Endothelial cell (in vitro differentiated cells): ENCODE results near the gene LRRC75A. TPM values are rescaled to one million over a fixed set of nuclear protein-coding genes. Genes with fewer than 3 reads are reported as not detected.
A peak's percentile ranks its signal among the peaks of the same experiment; 100 is the strongest.
"Not testable (repeated sequence)": the region's sequence is repeated elsewhere in the genome, so short reads cannot be mapped to it uniquely, and the experiment has no call there.

ENCODE experiments used
- DNase-seq: peaks from one replicate; pipeline ENCODE4 v3.0.0; 2021; ENCODE audit warnings: low spot score
- H3K27ac Mint-ChIP-seq: one replicate; pipeline ENCODE4 v1.8.0; 2021; ENCODE audit warnings: mixed read lengths, inconsistent platforms; ENCODE audit not compliant: unreplicated experiment
- H3K27me3 Mint-ChIP-seq: one replicate; pipeline ENCODE4 v1.8.0; 2021; ENCODE audit warnings: mild to moderate bottlenecking, moderate library complexity, mixed read lengths, inconsistent platforms; ENCODE audit not compliant: unreplicated experiment
- H3K36me3 Mint-ChIP-seq: one replicate; pipeline ENCODE4 v1.8.0; 2021; ENCODE audit warnings: mild to moderate bottlenecking, low read depth, mixed read lengths, inconsistent platforms; ENCODE audit not compliant: unreplicated experiment
- H3K4me1 Mint-ChIP-seq: one replicate; pipeline ENCODE4 v1.8.0; 2021; ENCODE audit warnings: mild to moderate bottlenecking, mixed read lengths, inconsistent platforms; ENCODE audit not compliant: unreplicated experiment
- H3K4me3 Mint-ChIP-seq: one replicate; pipeline ENCODE4 v1.8.0; 2021; ENCODE audit warnings: mild to moderate bottlenecking, mixed read lengths, inconsistent platforms; ENCODE audit not compliant: unreplicated experiment
- H3K9me3 Mint-ChIP-seq: one replicate; pipeline ENCODE4 v1.8.0; 2021; ENCODE audit warnings: mixed read lengths, inconsistent platforms; ENCODE audit not compliant: unreplicated experiment
- CTCF ChIP-seq: fragments of 200-600 bp; sonication (generic); IDR thresholded peaks from one replicate; pipeline ENCODE4 v1.5.0; 2021; ENCODE audit warnings: antibody characterized with exemption; ENCODE audit not compliant: unreplicated experiment
- total RNA-seq: library from RNA; stranded (reverse); fragmentation: NEBNext Ultra II Directional; extraction: Animal tissue kit (Norgen Biotek cat#: 25700); gene quantifications from one replicate; pipeline ENCODE4 v1.2.1, GENCODE V29; 2021; ENCODE audit not compliant: unreplicated experiment

The LRRC75A gene
- total RNA-seq, 1 donor from 2014 or later: 0.95 TPM

GRCh38 chr17:16525556-16525955 is 33.6 kb upstream of the LRRC75A start:
- H3K36me3 Mint-ChIP-seq, H3K4me3 Mint-ChIP-seq, H3K27ac Mint-ChIP-seq, H3K27me3 Mint-ChIP-seq, H3K9me3 Mint-ChIP-seq, H3K4me1 Mint-ChIP-seq, DNase-seq: not testable (repeated sequence)
- peak; percentile 26 for TF ChIP-seq CTCF

DNA sequence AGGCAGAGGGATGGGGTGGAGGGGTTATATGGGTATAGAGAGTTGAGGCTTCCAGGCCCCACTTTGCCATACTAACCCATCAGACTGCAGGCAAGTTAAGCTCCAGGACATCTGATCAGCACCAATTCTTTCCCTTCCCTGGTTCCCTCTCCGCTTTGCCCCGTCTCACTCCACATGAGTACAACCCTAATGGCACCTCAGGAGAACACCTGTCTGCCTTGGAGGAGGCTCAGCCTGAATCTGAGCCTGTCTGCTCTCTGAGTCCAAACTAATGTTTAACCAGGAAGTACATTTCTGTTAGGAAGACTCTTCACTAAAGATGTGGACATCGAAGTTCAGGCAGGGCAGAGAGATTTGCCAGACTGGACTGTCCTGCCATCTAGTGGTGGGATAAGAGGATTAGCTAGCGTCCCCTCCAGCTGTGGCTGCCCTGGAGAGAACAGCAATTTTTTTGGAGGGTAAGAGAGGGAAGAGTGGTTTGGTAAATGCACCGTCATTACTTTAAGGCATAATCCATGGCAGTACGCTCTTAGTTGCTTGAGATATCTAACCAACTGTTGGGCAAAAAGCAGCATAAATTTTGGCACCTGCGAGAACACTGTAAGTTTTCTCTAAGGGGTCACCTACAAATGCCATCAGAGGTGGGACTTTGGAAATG is 29.2 kb upstream of the LRRC75A start:
- Mint-ChIP-seq H3K4me3 (no peak overlapping the region), H3K27ac (no peak overlapping the region), H3K9me3 (no peaks in the 10 kb centered on the region), H3K36me3 (no peaks in the 10 kb centered on the region), H3K27me3 (no peaks in the 10 kb centered on the region), H3K4me1 (no peaks in the 10 kb centered on the region)
- DNase-seq: peak; percentile 71
- TF ChIP-seq CTCF: peak; percentile 80

DNA sequence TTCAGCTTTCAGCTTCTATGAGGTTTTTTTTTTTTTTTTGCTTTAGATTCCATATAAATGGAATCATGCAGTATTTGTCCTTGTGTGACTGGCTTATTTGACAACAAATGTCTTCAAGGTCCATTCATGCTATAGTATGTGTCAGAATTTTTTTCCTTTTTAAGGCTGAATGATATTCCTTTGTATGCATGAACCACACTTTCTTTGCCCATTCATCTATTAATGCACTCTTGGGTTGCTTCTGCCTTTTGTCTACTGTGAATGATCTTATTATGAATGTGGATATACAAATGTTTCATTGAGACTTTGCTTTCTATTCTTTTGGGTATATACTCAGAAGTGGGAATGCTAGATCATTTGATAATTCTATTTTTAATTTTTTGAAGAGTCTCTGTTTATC is 27.0 kb upstream of the LRRC75A start:
- Mint-ChIP-seq H3K27me3 (no peaks in the 10 kb centered on the region), H3K4me1 (no peaks in the 10 kb centered on the region), H3K4me3 (no peak overlapping the region), H3K36me3 (no peaks in the 10 kb centered on the region), H3K27ac (no peak overlapping the region), H3K9me3 (no peaks in the 10 kb centered on the region)
- TF ChIP-seq CTCF: no peak
- no peak for DNase-seq

- Mint-ChIP-seq H3K4me3 (no peak overlapping the region), H3K36me3 (no peaks in the 10 kb centered on the region), H3K27ac (no peak overlapping the region), H3K9me3 (no peaks in the 10 kb centered on the region), H3K27me3 (no peaks in the 10 kb centered on the region), H3K4me1 (no peaks in the 10 kb centered on the region)
- no peak for TF ChIP-seq CTCF
- no peak for DNase-seq
Measured at GRCh38 chr17:16517477-16517876, 25.5 kb upstream of the LRRC75A start.

GRCh38 chr17:16516594-16517051 is 24.6 kb upstream of the LRRC75A start:
- no peak for DNase-seq
- H3K4me3 Mint-ChIP-seq: no peak overlapping the region
- H3K36me3 Mint-ChIP-seq: peaks cover 4% of the 10 kb centered on the region
- no peak overlapping the region for H3K27ac Mint-ChIP-seq
- H3K4me1 Mint-ChIP-seq: peaks cover 6% of the 10 kb centered on the region
- H3K27me3 Mint-ChIP-seq: peaks cover 5% of the 10 kb centered on the region
- no peaks in the 10 kb centered on the region for H3K9me3 Mint-ChIP-seq
- no peak for TF ChIP-seq CTCF
